Endodermal cell (in vitro differentiated cells): ENCODE measurements around the gene HIBADH. TPM values are rescaled to one million over a fixed set of nuclear protein-coding genes. Genes with fewer than 3 reads are reported as not detected.

Source experiments
- DNase-seq: peaks from one replicate; pipeline ENCODE4 v3.0.0-alpha.2; 2017
- H3K27ac ChIP-seq: 2 replicates; pipeline ENCODE4 v1.5.1; 2013; ENCODE audit warnings: mild to moderate bottlenecking, low read depth, low read length, moderate library complexity
- H3K27me3 ChIP-seq: 2 replicates; pipeline ENCODE4 v1.6.1; 2013; ENCODE audit warnings: mild to moderate bottlenecking, low read length, moderate library complexity; ENCODE audit not compliant: insufficient read depth, control insufficient read depth, poor library complexity, severe bottlenecking
- H3K36me3 ChIP-seq: 2 replicates; pipeline ENCODE4 v1.7.0; 2013; ENCODE audit warnings: mild to moderate bottlenecking, low read length, moderate library complexity; ENCODE audit not compliant: control insufficient read depth, insufficient read depth
- H3K4me1 ChIP-seq: one replicate; pipeline ENCODE4 v1.7.0; 2013; ENCODE audit warnings: low read length; ENCODE audit not compliant: control insufficient read depth, insufficient read depth
- H3K4me3 ChIP-seq: 2 replicates; pipeline ENCODE4 v1.5.1; 2013; ENCODE audit warnings: mild to moderate bottlenecking, low read length, moderate library complexity
- H3K9ac ChIP-seq: 2 replicates; pipeline ENCODE4 v1.6.1; 2013; ENCODE audit warnings: mild to moderate bottlenecking, low read length, moderate library complexity; ENCODE audit not compliant: poor library complexity, severe bottlenecking; ENCODE audit errors: extremely low read depth
- H3K9me3 ChIP-seq: 2 replicates; pipeline ENCODE4 v1.6.1; 2013; ENCODE audit warnings: mild to moderate bottlenecking, low read length, moderate library complexity; ENCODE audit not compliant: control insufficient read depth
- H3K27ac Mint-ChIP-seq: 2 replicates; pipeline ENCODE4 v1.8.0; 2020; ENCODE audit warnings: mixed read lengths
- H3K27me3 Mint-ChIP-seq: 2 replicates; pipeline ENCODE4 v1.8.0; 2021; ENCODE audit warnings: mild to moderate bottlenecking, mixed read lengths; ENCODE audit not compliant: insufficient read depth
- H3K36me3 Mint-ChIP-seq: 2 replicates; pipeline ENCODE4 v1.8.0; 2020; ENCODE audit warnings: low read depth, mixed read lengths
- H3K4me1 Mint-ChIP-seq: 2 replicates; pipeline ENCODE4 v1.8.0; 2020; ENCODE audit warnings: mixed read lengths
- H3K4me3 Mint-ChIP-seq: 2 replicates; pipeline ENCODE4 v1.8.0; 2020; ENCODE audit warnings: mild to moderate bottlenecking, moderate library complexity, mixed read lengths
- H3K9me3 Mint-ChIP-seq: 2 replicates; pipeline ENCODE4 v1.8.0; 2020; ENCODE audit warnings: mild to moderate bottlenecking, mixed read lengths
- CTCF ChIP-seq: fragments of 200-600 bp; sonication (generic); conservative IDR thresholded peaks from 2 replicates; pipeline ENCODE4 v1.5.0; 2021; ENCODE audit warnings: antibody characterized with exemption, mild to moderate bottlenecking
- WGBS, 2 experiments: methylation state at CpG; one replicate each; pipeline versions ENCODE4 v1.1.5 to v1.1.7; 2013; ENCODE audit warnings: missing lambda C conversion rate in 2 of 2, mixed read lengths in 1 of 2; ENCODE audit not compliant: insufficient coverage in 1 of 2, insufficient read length in 1 of 2; 5-methylcytosine and 5-hydroxymethylcytosine counted together
- total RNA-seq, 2 donors: library from RNA; stranded (reverse); fragmentation: NEBNext Ultra II Directional in 1 of 2; extraction: Animal tissue kit (Norgen Biotek cat#: 25700) in 1 of 2; gene quantifications; 2 replicates in 1 of 2; 3 replicates in 1 of 2; pipeline ENCODE4 v1.2.1, GENCODE V29; 2021

Gene HIBADH
- total RNA-seq, 2 donors from 2014 or later, result 48.3 to 78.1 TPM

GRCh38 chr7:27689150-27689549 is 26.5 kb upstream of the HIBADH start:
- H3K9me3 Mint-ChIP-seq, result no peaks in the 10 kb centered on the region

GRCh38 chr7:27688646-27689045 is 26.0 kb upstream of the HIBADH start:
- 75 to 100% methylated on average over 1 to 3 of the region's 3 CpGs for WGBS, 2 experiments
- Histone ChIP-seq H3K4me3 (no peak overlapping the region), H3K36me3 (no peaks in the 10 kb centered on the region), H3K27ac (no peak overlapping the region), H3K9ac (no peak overlapping the region), H3K4me1 (no peaks in the 10 kb centered on the region), H3K9me3 (no peaks in the 10 kb centered on the region), H3K27me3 (no peaks in the 10 kb centered on the region)
- H3K4me3 Mint-ChIP-seq, result no peak overlapping the region
- no peaks in the 10 kb centered on the region for H3K27me3 Mint-ChIP-seq
- H3K27ac Mint-ChIP-seq, result no peak overlapping the region
- H3K4me1 Mint-ChIP-seq, result peaks cover 4% of the 10 kb centered on the region
- H3K9me3 Mint-ChIP-seq, result no peaks in the 10 kb centered on the region
- no peaks in the 10 kb centered on the region for H3K36me3 Mint-ChIP-seq
- no peak for TF ChIP-seq CTCF
- DNase-seq, result no peak

More at GRCh38 chr7:27689150-27689549, 26.5 kb upstream of the HIBADH start:
- Histone ChIP-seq H3K4me3 (no peak overlapping the region), H3K27me3 (no peaks in the 10 kb centered on the region), H3K4me1 (no peaks in the 10 kb centered on the region), H3K9me3 (no peaks in the 10 kb centered on the region), H3K36me3 (no peaks in the 10 kb centered on the region), H3K9ac (no peak overlapping the region), H3K27ac (no peak overlapping the region)
- no peaks in the 10 kb centered on the region for H3K36me3 Mint-ChIP-seq
- no peak overlapping the region for H3K27ac Mint-ChIP-seq
- TF ChIP-seq CTCF, result no peak
- no peak overlapping the region for H3K4me3 Mint-ChIP-seq
- no peak for DNase-seq
- WGBS, 2 experiments, result 86 to 90% methylated on average over 1 of the region's 1 CpG
- H3K4me1 Mint-ChIP-seq, result peaks cover 4% of the 10 kb centered on the region
- no peaks in the 10 kb centered on the region for H3K27me3 Mint-ChIP-seq

GRCh38 chr7:27688056-27688455 is 25.4 kb upstream of the HIBADH start:
- H3K9me3 Mint-ChIP-seq, result no peaks in the 10 kb centered on the region
- H3K27ac Mint-ChIP-seq, result no peak overlapping the region

More at GRCh38 chr7:27688056-27688455, 25.4 kb upstream of the HIBADH start:
- DNase-seq, result no peak
- Histone ChIP-seq H3K27me3 (no peaks in the 10 kb centered on the region), H3K4me1 (no peaks in the 10 kb centered on the region), H3K27ac (no peak overlapping the region), H3K4me3 (no peak overlapping the region), H3K36me3 (no peaks in the 10 kb centered on the region), H3K9me3 (no peaks in the 10 kb centered on the region), H3K9ac (no peak overlapping the region)
- no peak for TF ChIP-seq CTCF
- H3K4me1 Mint-ChIP-seq, result peaks cover 4% of the 10 kb centered on the region
- no peaks in the 10 kb centered on the region for H3K27me3 Mint-ChIP-seq
- no peaks in the 10 kb centered on the region for H3K36me3 Mint-ChIP-seq
- WGBS, 2 experiments, result 93 to 96% methylated on average over 4 of the region's 4 CpGs
- no peak overlapping the region for H3K4me3 Mint-ChIP-seq
